LNCAP (cell line): ENCODE measurements around the gene SDR42E1.

Experiments
- CTCF ChIP-seq: fragments of 450-650 bp; IDR thresholded peaks from 2 replicates; pipeline ENCODE4 v1.5.1; 2017; ENCODE audit warnings: mild to moderate bottlenecking

SDR42E1 gene

GRCh38 chr16:82034981-82035612, 23.8 kb upstream of the SDR42E1 start, which contains the start of gene HSD17B2:
HSD17B2 (plus strand) TSS chr16:82035253; CDS start chr16:82035425, 172 bp downstream.
- TF ChIP-seq CTCF = no peak

GRCh38 chr16:82033683-82034300, 22.5 kb upstream of the SDR42E1 start:
- TF ChIP-seq CTCF = no peak

- TF ChIP-seq CTCF = no peak
Measured at GRCh38 chr16:82033006-82033405, 21.7 kb upstream of the SDR42E1 start.

- TF ChIP-seq CTCF = peak; percentile 71
Measured at GRCh38 chr16:82031116-82032084, 20.1 kb upstream of the SDR42E1 start.

- no peak for TF ChIP-seq CTCF
Measured at GRCh38 chr16:82027629-82028064, 16.4 kb upstream of the SDR42E1 start.

GRCh38 chr16:82024883-82025282, 13.6 kb upstream of the SDR42E1 start:
- no peak for TF ChIP-seq CTCF

- no peak for TF ChIP-seq CTCF
Measured at GRCh38 chr16:82024316-82024715, 13.0 kb upstream of the SDR42E1 start.
